ENCODE results near the gene EIF2D.
A peak's percentile ranks its signal among the peaks of the same experiment; 100 is the strongest.
"Not testable (repeated sequence)": the region's sequence is repeated elsewhere in the genome, so short reads cannot be mapped to it uniquely, and the experiment has no call there.

EIF2D gene, protein sequence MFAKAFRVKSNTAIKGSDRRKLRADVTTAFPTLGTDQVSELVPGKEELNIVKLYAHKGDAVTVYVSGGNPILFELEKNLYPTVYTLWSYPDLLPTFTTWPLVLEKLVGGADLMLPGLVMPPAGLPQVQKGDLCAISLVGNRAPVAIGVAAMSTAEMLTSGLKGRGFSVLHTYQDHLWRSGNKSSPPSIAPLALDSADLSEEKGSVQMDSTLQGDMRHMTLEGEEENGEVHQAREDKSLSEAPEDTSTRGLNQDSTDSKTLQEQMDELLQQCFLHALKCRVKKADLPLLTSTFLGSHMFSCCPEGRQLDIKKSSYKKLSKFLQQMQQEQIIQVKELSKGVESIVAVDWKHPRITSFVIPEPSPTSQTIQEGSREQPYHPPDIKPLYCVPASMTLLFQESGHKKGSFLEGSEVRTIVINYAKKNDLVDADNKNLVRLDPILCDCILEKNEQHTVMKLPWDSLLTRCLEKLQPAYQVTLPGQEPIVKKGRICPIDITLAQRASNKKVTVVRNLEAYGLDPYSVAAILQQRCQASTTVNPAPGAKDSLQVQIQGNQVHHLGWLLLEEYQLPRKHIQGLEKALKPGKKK

DNA sequence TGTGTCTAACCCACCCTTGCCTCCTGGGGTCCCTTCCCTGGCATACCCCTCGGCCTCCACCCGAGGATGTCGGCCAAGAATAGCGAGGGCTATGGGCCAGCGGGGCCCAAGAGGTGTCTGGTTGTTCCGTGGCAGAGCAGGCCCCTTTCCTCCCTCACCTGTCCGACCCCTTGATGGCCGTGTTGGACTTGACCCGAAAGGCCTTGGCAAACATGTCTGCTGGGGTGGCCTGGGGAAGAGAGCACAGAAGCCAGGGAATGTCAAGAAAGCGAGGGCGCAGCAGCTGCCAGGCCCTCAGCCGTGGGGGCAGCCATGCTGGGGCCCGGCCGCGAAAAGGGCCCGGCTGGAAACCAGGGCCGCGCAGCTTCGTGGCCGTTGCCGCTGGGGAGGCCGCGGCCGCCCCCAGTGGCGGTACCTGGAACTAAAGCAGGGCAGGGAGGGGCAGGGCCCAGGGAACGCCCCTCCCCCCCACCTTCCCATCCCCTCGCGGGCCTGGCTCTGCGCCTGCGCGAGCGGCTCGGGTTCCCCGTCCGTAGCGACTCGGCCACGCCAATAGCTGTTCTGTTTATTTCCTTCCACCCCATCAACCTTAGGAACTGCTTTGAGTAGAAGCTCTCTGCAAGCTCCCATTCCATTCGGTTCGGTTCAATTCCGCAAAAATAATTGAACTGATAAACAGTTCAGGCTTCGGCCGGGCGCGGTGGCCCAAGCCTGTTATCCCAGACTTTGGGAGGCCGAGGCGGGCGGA is at the start of gene EIF2D:
EIF2D (minus strand) TSS at position 337 of the 748 bp plus-strand sequence; CDS start at position 214, 123 bp downstream.
- peak; percentile 91 for DNase-seq (ENCODE audit: low read depth)

DNA sequence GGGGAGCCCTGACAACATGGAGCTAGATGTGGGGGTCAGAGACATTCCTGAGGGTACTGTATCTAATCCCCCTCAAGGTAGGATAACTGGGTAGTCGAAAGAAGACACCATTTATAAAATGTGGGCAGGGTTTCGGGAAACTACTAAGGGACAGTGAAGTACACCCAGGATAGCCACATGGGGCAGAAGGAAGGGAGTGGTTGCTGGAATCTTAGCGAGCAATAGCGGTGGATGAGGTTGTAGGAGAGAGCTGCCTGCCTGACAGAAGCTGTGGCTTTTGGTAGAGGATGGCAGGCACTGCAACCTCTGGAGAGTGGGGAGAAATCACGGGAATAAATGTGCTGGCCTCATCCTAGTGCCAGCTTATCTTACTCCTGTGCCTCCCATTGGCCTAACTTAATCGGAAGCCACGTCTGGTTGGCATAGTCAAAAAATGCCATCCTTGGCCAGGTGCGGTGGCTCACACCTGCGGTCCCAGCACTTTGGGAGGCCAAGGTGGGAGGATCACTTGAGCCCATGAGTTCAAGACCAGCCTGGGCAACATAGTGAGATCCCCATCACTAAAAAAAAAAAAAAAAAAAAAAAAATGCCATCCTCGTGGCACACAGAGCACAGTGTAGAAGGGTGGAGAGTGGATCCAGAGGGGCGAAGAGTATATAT is 49.0 kb upstream of the EIF2D start:
- DNase-seq (ENCODE audit: low read depth), result no peak

DNA sequence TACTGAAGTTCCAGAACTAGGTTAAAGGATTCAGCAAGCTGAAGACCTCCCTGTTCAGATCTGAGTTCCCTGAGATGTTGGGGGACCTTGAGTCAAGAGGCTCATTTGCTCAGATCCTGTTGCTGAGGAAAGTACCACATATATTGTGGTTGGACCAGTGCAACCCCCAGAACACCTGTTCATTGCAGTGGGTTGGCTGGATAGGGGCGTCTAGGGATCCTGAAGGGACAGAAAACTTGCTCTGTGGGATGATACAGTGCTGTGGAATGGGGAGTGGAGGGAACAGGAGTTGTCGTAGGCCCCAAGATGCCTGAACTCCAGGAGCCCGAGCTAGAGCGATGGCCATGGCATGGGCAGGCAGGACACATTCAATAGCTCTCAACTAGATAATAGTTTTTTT is 47.9 kb upstream of the EIF2D start:
- no peak for DNase-seq (ENCODE audit: low read depth)

DNA sequence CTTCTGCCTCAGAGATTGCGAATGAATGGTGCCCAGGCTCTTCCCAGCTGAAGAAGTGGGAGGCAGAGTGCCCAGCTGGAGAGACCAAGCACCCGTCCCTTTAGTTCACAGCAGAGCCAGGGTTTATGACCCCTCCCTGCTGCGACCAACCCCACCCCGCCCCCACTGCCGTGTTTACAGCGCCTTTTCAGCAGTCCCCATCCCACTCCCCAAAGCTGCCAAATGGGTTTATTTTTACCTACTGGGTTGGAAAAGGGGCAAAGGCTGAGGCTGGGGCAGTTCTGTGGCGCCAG is 46.7 kb upstream of the EIF2D start:
- DNase-seq (ENCODE audit: low read depth), result no peak

DNA sequence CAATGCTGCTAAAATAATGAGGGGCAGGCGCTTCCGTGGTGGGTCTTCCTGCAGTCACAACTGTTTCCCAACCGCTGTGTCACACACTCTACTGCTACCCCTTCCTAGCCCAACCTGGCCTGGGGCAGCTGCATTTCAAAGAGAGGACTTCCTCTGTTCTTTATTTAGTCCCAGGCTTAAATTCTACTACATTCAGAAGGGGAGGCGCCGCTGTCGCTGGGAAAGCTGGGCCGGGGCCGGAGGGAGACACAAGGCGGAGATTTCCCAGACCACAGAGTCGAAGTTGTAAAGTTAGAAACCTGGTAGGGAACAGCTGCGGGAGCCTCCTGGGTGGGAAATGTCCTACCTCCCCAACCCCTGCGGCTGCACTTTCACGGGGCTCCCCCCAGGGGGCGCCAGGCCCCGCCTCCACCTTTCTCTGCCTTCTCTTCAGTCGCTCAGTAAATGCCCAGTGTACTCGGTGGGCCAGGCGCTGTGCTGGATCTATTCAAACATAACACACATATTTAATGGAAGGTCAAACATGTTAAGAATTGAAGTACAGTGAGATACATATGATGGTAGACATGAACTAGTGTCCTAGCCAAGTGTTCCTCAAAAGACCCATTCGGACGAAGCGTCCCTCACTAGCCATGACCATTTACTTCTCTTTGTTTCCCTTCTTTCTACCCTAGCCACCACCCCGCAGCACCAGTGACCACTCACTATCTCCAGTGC is 46.2 kb upstream of the EIF2D start:
- DNase-seq (ENCODE audit: low read depth), result no peak

DNA sequence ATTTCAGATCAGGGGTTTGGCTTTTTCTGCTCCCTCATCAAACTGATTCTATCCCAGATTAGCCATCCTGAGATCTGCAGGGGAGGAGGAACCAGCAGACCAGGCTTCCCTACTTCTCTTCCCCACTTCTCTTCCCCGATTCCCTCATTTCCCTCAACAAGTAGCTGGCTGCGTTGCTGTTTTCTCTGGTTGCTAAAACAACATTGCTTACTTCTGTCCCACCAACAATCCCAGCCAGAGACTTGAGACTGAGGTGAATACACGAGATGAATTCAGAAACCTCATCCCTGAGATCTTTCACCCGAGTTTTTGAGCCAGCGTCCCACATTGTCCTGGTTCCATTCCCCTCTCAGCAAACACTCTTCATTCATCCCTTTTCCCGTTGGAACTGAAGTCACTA is 45.5 kb upstream of the EIF2D start:
- DNase-seq (ENCODE audit: low read depth), result no peak

DNA sequence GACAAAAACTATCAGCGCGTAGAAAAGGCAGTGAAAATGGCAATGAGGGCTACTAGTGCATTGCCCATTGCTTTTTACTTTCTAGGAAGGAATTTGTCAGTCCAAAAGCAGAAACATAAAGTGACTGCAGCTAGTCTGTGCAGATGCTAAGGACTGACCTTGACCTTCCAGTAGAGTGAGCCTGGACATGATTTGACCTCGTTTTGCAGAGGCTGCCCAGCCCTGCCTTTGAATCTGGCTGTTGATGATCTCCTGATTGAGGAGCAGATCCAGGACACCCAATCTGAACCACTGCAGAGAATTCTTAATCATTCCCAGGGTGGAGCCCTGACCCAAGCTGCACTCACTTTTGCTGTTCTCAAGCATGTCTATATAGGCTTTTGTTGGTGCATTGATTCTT is 44.7 kb upstream of the EIF2D start:
- no peak for DNase-seq (ENCODE audit: low read depth)

DNA sequence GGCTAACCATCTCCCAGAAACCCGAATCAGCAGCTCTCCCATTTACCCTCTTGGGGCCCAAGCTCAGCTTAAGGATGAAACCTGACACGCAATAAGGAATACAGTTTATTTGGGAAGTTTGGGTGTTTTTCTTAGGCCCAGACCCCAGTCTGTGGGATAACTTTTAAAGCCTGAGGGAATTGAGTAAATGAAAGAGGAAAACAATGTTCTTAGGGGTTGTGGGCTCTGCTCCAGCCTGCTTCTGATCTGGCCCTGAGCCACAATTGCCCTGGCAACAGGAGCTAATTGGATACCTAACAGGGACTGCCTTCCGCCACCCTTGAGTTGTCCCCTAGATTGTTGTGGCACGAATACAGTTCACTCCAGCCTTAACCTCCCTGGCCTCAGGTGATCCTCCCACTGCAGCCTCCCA is 43.2 kb upstream of the EIF2D start:
- no peak for DNase-seq (ENCODE audit: low read depth)

DNA sequence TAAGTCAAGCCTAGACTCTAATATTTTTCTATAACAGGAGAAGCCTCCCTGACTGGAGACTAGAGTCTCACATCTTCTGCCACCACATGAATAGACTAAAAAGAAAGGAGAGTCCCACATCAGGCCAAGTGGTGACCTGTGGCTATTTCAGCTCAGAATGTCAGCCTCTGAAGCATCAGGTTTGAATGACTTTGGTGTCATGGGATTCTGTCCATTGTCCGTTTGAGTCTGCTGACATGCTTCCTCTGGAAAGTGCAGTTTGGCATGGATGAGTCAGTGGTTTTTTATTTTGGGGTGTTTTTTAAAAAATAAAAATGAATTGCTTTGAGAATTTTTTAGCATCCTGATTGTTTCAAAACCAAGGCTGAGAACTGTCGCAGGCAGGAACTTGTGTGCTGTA is 42.6 kb upstream of the EIF2D start:
- no peak for DNase-seq (ENCODE audit: low read depth)

DNA sequence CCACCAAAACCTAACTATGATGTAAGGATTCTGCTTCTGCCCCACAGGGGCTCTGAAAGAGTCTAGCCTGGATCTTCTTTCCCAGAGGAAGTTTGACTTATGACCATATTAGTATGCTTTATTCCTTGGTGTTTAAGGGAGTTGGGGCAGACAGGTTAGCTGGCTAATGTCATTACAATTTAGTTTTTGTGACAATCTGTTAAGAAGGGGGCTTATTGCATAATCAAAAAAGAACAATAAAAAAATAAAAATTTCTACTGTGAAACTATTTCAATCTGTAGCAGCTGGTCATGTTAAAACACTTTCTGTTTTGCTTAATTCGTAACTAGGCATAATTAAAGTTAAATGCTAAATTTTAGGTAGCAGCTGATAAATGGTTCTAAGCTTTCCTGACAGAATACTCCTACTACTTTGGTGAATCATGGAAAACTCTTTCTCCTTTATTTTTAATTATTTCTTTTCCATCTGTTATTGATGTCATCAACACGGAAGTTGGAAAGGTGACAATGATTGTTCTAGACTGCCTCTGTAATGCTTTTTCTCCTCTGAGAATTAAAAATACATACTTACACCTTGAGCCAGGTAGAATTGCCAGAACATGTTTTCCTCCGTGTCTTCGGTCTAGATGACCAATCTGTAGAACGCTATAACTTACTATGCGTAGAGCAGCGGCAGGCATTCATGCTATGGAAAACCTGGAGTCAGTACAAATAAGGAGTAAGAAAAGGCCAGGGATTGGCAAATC is 41.6 kb upstream of the EIF2D start:
- DNase-seq (ENCODE audit: low read depth), result no peak

DNA sequence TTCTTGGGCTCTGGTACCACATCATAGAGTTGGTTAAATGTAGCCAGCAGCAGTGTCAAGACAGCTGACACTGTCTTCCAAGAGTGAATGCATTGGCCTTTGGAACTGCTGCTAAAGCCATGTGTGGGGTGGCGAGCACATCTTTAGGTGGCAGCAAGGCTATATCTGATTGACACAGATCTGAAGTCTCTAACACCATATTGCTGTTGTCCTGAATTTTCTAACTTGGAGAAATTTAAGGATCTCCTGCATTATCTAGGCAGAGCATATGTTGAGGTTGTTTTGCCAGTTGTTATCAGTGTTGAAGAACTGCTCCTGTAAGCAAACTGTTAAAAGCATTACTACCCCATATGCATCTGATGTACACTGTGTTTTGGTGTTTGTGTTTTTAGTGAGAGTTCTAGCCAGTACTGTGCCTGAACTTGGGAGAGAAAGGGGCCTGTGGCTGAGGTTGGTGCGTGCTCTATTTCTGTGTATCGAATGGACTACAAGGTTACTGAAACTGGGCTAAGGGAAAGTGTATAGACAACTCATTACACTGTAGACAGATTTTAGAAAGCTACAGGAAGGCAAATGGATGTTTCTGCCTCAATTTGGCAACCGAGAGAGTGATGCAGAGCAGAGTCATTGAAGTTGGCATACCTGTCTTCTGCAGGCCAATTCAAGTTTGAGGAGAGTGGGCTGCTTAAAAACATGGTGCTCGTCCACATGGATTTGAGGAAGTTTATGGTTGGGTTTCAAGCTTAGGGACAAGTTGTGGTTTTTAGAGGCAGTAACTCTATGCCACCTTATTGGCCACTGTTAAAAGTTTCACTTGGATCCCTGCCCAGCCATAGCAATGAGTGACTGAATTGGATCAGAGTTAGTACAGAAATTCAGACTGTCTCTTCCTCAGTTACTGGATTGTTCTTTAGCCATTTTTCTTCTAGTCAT is 40.0 kb upstream of the EIF2D start:
- DNase-seq (ENCODE audit: low read depth), result no peak

DNA sequence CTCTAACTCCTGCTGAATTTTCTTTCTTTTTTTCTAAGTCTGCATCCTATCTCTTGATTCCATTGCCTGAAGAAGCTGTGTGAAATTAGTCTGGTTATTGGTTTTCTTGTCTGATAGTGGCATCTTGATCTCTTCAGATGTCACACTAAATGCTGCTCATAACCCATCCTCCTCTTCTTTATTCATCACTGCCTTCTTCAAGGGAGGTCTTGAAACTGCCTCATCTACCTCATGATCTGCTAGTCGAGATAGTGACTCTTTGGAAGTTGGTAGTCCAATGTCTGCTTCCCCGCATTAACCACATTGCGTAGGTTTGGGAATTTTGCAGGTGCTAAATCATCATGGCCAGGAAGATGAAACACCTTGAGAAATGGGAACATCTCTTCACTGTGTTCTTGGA is 38.7 kb upstream of the EIF2D start:
- DNase-seq (ENCODE audit: low read depth), result no peak

DNA sequence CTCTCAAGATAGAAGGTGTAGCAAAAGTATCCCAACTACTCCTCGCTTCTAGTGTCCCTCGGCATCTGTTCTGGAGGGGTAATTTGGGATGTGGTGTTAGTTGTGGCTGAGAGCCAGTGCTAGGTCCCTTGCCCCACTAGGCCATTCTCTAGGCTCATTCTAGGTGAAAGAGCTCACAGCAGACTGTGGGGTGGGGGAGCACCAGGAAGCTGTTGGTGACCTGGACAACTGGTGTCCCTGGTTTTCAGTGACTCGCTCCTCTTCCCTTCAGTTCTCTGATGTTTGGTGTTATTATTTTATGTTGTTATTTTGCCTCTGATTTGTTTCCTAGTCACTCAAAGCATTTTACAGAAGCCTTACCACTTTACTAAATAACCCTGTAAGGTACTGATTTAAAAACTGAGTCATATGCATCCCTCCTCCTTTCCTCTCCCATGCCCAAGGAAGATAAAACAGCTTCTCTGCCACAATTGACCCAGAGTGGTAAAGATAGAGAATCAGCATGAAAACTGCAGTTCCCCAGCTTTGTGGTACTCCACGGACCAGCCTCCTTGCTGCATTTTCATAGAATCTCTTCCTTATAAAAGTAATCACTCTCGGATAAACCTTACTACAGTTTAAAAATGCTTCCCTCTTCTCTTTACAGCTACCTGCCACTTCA is 37.1 kb upstream of the EIF2D start:
- no peak for DNase-seq (ENCODE audit: low read depth)

DNA sequence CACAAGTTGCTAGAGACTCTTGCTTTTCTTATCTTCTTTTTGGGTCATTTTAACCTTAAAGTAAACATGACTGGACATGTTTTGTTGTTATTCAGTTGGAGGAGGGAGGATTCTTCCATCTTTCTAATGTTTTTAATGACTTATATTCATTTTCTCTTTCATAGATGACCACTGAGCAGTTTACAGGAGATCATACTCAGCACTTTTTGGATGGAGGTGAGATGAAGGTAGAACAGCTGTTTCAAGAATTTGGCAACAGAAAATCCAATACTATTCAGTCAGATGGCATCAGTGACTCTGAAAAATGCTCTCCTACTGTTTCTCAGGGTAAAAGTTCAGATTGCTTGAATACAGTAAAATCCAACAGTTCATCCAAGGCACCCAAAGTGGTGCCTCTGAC is 35.0 kb upstream of the EIF2D start:
- DNase-seq (ENCODE audit: low read depth), result no peak

DNA sequence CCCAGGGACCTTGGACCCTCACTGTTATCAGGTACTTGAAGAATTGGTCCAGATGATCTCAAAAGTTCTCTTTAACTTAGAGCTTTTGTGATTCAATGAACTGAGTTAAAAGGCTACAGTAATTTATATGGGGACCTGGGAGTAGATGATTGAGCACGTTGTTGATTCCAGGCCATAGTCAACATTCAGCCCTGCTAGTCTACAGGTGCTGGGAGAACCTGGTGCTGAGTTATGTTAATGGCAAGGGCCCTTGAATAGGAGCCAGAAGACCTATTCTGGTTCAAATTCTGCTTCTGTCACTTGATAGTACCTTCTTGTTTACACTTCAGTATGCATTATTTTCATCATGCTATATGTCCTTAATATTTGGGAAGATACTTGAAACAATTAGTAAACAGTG is 34.2 kb upstream of the EIF2D start:
- no peak for DNase-seq (ENCODE audit: low read depth)

DNA sequence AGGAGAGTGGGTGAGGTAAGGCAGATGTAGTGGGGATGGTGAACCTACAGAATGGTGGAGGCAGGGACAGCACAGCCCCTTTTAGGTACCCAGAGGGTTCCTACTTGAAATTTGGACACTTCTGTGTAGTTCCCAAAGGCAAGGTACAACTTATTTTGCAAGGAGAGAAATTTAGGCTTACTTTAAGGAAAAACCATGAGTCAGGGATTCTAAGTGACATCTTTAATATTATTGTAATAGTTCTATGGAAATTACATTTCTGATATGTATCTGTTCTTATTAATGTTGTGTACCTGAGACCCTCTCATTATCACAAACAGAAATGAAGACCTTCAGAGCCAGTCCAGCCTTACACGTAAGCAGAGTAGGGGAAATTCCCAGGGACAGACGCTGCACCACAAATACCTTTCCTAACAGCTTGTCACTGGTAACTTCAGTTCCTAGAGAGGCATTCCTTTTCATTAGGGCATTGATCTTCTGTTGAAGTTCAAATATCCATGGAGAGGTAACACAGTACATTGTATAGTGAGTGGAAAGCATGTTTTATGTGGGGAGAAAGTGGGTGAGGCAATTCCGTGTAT is 30.9 kb upstream of the EIF2D start:
- DNase-seq (ENCODE audit: low read depth), result no peak

DNA sequence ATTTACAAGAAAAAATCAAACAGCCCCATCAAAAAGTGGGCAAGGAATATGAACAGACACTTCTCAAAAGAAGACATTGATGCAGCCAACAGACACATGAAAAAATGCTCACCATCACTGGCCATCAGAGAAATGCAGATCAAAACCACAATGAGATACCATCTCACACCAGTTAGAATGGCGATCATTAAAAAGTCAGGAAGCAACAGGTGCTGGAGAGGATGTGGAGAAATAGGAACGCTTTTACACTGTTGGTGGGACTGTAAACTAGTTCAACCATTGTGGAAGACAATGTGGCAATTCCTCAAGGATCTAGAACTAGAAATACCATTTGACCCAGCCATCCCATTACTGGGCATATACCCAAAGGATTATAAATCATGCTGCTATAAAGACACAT is 29.8 kb upstream of the EIF2D start:
- not testable (repeated sequence) for DNase-seq (ENCODE audit: low read depth)

DNA sequence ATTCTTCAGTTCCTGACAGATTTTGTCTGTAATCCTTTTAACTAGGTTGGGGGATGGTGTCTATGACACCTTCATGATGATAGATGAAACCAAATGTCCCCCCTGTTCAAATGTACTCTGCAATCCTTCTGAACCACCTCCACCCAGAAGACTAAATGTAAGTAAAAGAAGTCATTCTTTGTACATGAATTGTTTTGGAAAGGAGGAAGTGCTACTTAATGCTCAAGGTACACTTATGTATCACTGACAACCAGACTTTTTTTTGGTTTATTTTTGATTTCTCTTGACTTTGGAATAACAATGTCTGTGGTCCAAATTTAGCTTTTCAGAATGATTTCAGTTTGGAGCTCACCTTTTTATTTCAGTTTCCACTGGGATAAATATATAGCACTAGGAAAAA is 25.3 kb upstream of the EIF2D start:
- no peak for DNase-seq (ENCODE audit: low read depth)

DNA sequence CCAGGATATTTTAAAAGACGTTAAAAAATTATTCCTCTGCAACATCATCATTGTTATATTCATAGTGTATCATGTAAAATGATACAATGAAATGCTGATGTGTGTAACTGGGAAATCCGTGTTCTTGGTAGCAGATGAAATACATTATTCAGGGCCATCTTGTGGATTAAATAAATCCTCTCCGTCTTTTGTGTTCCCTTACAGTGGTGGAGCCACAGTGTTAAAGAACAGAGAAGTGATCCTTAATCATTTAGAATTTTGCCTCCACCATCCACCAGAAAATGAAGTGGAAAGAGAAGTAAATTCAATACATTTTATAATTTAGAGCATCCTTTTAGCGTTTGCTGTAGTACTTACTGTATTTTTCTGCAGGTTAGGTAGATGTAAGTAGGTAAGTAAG is 24.4 kb upstream of the EIF2D start:
- no peak for DNase-seq (ENCODE audit: low read depth)

DNA sequence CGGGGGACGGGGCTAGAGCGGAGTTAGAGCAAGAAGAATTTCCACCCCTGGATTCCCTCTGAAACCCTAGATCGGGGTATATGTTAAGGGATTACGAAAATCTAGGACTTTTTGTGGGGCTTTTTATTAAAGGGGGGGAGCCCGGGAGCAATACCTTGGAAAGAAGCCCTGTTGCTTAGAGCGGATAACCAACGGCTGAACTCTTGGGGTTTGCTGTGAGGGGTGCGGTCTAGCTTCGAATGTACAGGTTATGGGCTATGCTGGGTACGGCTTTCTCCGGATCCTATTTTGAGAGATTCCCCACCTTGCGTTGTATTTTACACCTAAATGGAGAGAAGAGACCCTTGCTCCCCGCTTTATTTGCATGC is 23.7 kb upstream of the EIF2D start:
- no peak for DNase-seq (ENCODE audit: low read depth)

Data from activated T-helper 1 cell treated with Interleukin-2 at 50 U/mL for 16 hours (primary cell).